HUES48 (cell line): Measurements from ENCODE around the gene CHGA.

Source experiments
- H3K27ac ChIP-seq: one replicate; pipeline ENCODE4 v1.7.0; 2013; ENCODE audit warnings: low read depth, low read length, inconsistent platforms
- H3K27me3 ChIP-seq: 2 replicates; pipeline ENCODE4 v1.6.1; 2013; ENCODE audit warnings: mild to moderate bottlenecking, low read length; ENCODE audit not compliant: control insufficient read depth, insufficient read depth
- H3K36me3 ChIP-seq: 2 replicates; pipeline ENCODE4 v1.6.1; 2013; ENCODE audit warnings: low read length; ENCODE audit not compliant: control insufficient read depth, insufficient read depth
- H3K4me1 ChIP-seq: 2 replicates; pipeline ENCODE4 v1.6.1; 2013; ENCODE audit warnings: mild to moderate bottlenecking, low read length; ENCODE audit not compliant: control insufficient read depth, insufficient read depth
- H3K4me3 ChIP-seq: 2 replicates; pipeline ENCODE4 v1.5.1; 2013; ENCODE audit warnings: mild to moderate bottlenecking, low read depth, low read length
- H3K9ac ChIP-seq: 2 replicates; pipeline ENCODE4 v1.6.1; 2013; ENCODE audit warnings: mild to moderate bottlenecking, low read depth, low read length, moderate library complexity
- H3K9me3 ChIP-seq: 2 replicates; pipeline ENCODE4 v1.6.1; 2013; ENCODE audit warnings: low read length; ENCODE audit not compliant: control insufficient read depth, insufficient read depth

CHGA gene

GRCh38 chr14:92973261-92973797 lies 50.4 kb downstream of the CHGA start:
- Histone ChIP-seq H3K27ac (no peak overlapping the region), H3K36me3 (peaks cover 11% of the 10 kb centered on the region), H3K4me1 (peaks cover 25% of the 10 kb centered on the region; the same call in 1 of the 2 replicates), H3K9me3 (0 out of 2 replicates have a peak, but pooled peaks cover 1% of the 10 kb centered on the region), H3K4me3 (no peak overlapping the region), H3K9ac (no peak overlapping the region), H3K27me3 (no peaks in the 10 kb centered on the region)

- peaks cover 25% of the 10 kb centered on the region; the same call in 1 of the 2 replicates for H3K4me1 ChIP-seq
- no peaks in the 10 kb centered on the region for H3K27me3 ChIP-seq
- peaks cover 7% of the 10 kb centered on the region for H3K9me3 ChIP-seq
- H3K36me3 ChIP-seq = peaks cover 11% of the 10 kb centered on the region
- H3K4me3 ChIP-seq = no peak overlapping the region
- H3K27ac ChIP-seq = no peak overlapping the region
- no peak overlapping the region for H3K9ac ChIP-seq
Measured at GRCh38 chr14:92973798-92974372, 50.9 kb downstream of the CHGA start.

- no peaks in the 10 kb centered on the region for H3K27me3 ChIP-seq
- no peak overlapping the region for H3K27ac ChIP-seq
Measured at GRCh38 chr14:92974541-92975345, 51.8 kb downstream of the CHGA start.

GRCh38 chr14:92976268-92976667 lies 53.3 kb downstream of the CHGA start:
- H3K36me3 ChIP-seq = peaks cover 14% of the 10 kb centered on the region
- no peak overlapping the region for H3K9ac ChIP-seq
- H3K4me1 ChIP-seq = peaks cover 16% of the 10 kb centered on the region; the same call in 1 of the 2 replicates
- H3K4me3 ChIP-seq = no peak overlapping the region
- H3K9me3 ChIP-seq = peaks cover 23% of the 10 kb centered on the region
- H3K27me3 ChIP-seq = no peaks in the 10 kb centered on the region
- H3K27ac ChIP-seq = no peak overlapping the region

More at GRCh38 chr14:92974541-92975345, 51.8 kb downstream of the CHGA start:
- peaks cover 15% of the 10 kb centered on the region for H3K9me3 ChIP-seq
- H3K36me3 ChIP-seq = peaks cover 11% of the 10 kb centered on the region
- H3K4me1 ChIP-seq = peaks cover 22% of the 10 kb centered on the region; the same call in 1 of the 2 replicates
- H3K9ac ChIP-seq = no peak overlapping the region
- H3K4me3 ChIP-seq = no peak overlapping the region

GRCh38 chr14:92978229-92979021 lies 55.5 kb downstream of the CHGA start:
- H3K9me3 ChIP-seq = peaks cover 24% of the 10 kb centered on the region
- peaks cover 25% of the 10 kb centered on the region for H3K36me3 ChIP-seq
- H3K4me1 ChIP-seq = no peaks in the 10 kb centered on the region
- no peak overlapping the region for H3K27ac ChIP-seq
- H3K9ac ChIP-seq = no peak overlapping the region
- no peak overlapping the region for H3K4me3 ChIP-seq
- no peaks in the 10 kb centered on the region for H3K27me3 ChIP-seq

GRCh38 chr14:92980866-92981265 lies 57.9 kb downstream of the CHGA start:
- H3K4me1 ChIP-seq = no peaks in the 10 kb centered on the region
- peaks cover 24% of the 10 kb centered on the region for H3K9me3 ChIP-seq
- no peak overlapping the region for H3K4me3 ChIP-seq
- H3K27ac ChIP-seq = no peak overlapping the region
- peaks cover 25% of the 10 kb centered on the region for H3K36me3 ChIP-seq
- H3K27me3 ChIP-seq = no peaks in the 10 kb centered on the region
- no peak overlapping the region for H3K9ac ChIP-seq

GRCh38 chr14:92981726-92982125 lies 58.8 kb downstream of the CHGA start:
- H3K9ac ChIP-seq = no peak overlapping the region
- no peak overlapping the region for H3K27ac ChIP-seq
- no peaks in the 10 kb centered on the region for H3K4me1 ChIP-seq
- H3K36me3 ChIP-seq = peaks cover 20% of the 10 kb centered on the region
- no peak overlapping the region for H3K4me3 ChIP-seq
- H3K9me3 ChIP-seq = peaks cover 24% of the 10 kb centered on the region
- no peaks in the 10 kb centered on the region for H3K27me3 ChIP-seq

GRCh38 chr14:92982956-92983355 lies 60.0 kb downstream of the CHGA start:
- H3K4me3 ChIP-seq = no peak overlapping the region
- H3K9me3 ChIP-seq = peaks cover 24% of the 10 kb centered on the region
- H3K36me3 ChIP-seq = peaks cover 14% of the 10 kb centered on the region; the same call in 1 of the 2 replicates
- H3K4me1 ChIP-seq = no peaks in the 10 kb centered on the region
- no peak overlapping the region for H3K9ac ChIP-seq
- no peak overlapping the region for H3K27ac ChIP-seq
- H3K27me3 ChIP-seq = no peaks in the 10 kb centered on the region

GRCh38 chr14:92984082-92984788 lies 61.3 kb downstream of the CHGA start:
- H3K4me1 ChIP-seq = no peaks in the 10 kb centered on the region
- H3K9me3 ChIP-seq = peaks cover 15% of the 10 kb centered on the region
- no peaks in the 10 kb centered on the region for H3K27me3 ChIP-seq
- no peak overlapping the region for H3K9ac ChIP-seq
- H3K36me3 ChIP-seq = peaks cover 14% of the 10 kb centered on the region; the same call in 1 of the 2 replicates
- no peak overlapping the region for H3K27ac ChIP-seq
- no peak overlapping the region for H3K4me3 ChIP-seq
